ENCODE results near the gene UBQLN2.
"Not testable (repeated sequence)": the region's sequence is repeated elsewhere in the genome, so short reads cannot be mapped to it uniquely, and the experiment has no call there.

UBQLN2 gene

DNA sequence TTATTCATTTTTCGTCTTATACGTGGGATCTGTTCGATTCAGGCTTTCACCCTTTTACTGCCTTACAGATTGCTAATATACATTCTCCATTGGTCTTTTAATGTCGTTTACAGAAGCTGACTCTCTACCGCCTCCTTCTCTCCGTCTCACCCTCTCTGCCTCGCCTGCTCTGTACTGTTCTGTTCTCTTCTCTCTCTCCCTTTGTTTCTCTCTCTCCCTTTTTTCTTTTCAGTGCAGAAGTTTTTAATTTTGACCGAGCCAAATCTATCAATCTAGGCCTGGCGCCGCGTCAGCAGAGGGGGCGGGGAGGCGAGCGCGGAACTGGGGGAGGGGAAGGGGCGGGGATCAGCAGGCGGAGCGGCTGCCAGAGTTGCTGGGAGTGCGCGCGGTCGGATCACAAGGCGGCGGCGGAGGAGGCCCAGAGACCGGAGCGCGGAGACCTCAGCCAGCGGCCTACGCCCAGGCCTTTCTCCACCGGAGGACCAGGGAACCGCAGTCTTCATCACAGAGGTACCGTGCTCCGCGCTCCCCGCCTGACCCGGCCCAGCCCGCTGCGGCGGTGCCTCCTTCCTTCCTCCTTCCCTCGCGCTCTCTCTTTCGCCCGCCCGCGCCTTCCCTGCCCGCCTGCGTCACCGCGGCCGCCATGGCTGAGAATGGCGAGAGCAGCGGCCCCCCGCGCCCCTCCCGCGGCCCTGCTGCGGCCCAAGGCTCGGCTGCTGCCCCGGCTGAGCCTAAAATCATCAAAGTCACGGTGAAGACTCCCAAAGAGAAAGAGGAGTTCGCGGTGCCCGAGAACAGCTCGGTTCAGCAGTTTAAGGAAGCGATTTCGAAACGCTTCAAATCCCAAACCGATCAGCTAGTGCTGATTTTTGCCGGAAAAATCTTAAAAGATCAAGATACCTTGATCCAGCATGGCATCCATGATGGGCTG, at the start of gene UBQLN2:
TSS of gene UBQLN2 (plus strand) at position 397 of the 931 bp plus-strand sequence. CDS start at position 644, 247 bp downstream.
- FAIRE-seq = no peak

DNA sequence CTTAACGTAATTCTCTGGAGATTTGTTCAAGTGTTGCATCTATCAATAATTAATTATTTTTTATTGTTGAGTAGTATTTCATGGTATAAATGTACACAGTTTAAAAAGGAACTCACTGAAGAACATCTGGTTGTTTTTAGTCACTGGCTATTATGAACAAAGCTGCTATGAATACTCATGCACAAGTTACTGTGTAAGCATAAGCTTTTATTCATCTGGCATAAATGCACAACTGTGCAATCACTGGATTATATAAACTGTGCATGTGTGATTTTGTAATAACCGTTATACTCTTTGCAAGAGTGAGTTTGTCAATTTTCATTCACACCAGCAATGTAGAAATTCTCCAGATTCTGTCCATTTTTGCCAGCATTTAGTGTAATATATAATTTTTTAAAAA, 43.8 kb upstream of the UBQLN2 start:
- FAIRE-seq = no peak

DNA sequence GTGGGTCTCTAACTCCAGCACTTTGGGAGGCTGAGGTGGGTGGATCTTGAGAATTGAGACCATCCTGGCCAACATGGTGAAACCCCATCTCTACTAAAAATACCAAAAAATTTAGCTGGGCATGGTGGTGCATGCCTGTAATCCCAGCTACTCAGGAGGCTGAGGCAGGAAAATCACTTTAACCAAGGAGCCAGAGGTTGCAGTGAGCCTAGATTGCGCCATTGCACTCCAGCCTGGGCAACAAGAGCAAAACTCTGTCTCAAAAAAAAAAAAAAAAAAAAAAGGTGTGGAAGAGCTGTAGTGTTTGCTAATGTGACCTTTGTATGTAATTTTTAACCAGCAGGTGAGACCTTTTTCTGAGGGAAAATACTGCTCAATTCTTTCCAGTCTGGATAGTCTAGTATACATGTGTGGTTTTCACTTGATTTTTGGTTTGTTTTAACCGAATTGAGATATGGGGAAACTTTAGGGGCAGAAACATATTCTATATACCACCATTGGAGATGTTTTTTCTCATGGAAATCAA, 33.9 kb upstream of the UBQLN2 start:
- FAIRE-seq = not testable (repeated sequence)

DNA sequence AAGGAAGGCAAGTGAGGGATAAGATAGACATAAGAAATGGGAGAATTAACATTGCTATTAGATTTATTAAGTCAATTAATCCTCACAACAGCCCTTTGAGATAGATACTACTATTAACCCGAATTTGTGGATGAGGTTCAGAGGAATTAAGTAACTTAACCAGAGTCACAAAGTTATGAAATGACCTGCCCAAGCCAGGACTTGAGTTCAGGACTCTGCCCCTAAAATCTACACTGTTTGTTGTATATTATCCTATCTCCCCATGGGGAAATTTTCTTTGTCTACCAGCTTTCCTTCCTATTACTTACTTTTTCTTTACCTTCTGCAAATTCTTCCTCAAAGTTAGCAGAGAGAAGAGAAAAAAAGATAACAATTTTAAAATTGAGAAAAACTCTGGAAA, 33.4 kb upstream of the UBQLN2 start:
- FAIRE-seq = no peak

DNA sequence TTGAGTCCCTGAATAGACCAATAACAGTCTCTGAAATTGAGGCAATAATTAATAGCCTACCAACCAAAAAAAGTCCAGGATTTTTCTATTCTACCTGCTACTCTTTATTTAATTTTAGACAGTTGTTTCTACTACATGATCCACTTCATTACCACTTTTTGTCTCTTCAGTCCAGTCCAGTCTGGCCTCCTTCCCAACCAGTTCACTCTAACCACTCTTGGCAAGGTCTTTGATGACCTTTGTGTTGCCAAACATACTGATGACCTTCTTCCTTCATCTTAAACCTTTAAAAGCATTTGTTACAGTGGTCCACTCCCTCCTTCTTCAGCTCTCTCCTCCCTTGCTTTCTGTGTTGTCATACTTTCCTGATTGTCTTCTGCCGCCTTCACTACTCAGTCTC, 12.8 kb upstream of the UBQLN2 start:
- no peak for FAIRE-seq

DNA sequence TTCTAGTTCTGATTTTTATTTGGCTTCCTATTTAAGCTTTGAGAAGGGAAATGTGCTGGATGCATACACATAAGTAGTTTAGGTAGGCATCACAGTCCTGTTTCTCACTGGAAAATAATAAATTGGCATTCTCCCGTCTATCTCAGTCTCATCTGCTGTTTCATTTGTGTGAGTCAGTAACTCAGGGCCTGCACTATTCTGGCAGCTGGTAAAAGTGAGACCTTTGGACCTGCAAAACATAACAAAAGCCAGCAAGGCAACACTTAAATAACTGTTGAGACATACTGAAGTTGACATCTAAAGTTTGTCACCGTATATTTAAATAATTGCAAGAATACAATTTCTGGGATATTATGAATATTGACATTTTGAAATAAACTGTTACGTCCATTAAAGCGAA, 8.6 kb upstream of the UBQLN2 start:
- FAIRE-seq = no peak

DNA sequence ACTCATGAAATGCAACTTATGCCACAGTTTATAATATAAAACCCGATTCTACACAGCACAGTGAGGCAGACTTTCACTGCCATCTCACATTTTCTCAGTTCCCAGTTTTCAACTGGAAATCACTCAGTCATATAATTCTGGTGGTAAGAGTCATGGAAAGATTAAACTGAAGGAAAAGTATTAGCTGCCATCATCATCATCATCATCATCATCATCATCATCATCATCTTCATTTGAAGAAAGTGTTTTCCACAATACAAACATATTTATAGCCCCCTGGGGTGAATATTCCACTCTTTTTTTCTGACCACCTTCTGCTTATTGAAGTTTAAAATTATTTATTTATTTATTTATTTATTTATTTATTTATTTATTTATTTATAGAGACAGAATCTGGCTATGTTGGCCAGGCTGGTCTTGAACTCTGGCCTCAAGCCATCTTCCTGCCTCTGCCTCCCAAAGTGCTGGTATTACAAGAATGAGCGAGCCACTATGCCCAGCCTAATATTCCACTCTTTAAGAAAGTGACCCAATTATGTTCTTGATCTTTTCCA, 6.0 kb upstream of the UBQLN2 start:
- no peak for FAIRE-seq

DNA sequence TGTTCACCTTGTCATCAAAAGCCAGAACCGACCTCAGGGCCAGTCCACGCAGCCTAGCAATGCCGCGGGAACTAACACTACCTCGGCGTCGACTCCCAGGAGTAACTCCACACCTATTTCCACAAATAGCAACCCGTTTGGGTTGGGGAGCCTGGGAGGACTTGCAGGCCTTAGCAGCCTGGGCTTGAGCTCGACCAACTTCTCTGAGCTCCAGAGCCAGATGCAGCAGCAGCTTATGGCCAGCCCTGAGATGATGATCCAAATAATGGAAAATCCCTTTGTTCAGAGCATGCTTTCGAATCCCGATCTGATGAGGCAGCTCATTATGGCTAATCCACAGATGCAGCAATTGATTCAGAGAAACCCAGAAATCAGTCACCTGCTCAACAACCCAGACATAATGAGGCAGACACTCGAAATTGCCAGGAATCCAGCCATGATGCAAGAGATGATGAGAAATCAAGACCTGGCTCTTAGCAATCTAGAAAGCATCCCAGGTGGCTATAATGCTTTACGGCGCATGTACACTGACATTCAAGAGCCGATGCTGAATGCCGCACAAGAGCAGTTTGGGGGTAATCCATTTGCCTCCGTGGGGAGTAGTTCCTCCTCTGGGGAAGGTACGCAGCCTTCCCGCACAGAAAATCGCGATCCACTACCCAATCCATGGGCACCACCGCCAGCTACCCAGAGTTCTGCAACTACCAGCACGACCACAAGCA, 898 bp downstream of the UBQLN2 start:
- peak; percentile 79 for FAIRE-seq

DNA sequence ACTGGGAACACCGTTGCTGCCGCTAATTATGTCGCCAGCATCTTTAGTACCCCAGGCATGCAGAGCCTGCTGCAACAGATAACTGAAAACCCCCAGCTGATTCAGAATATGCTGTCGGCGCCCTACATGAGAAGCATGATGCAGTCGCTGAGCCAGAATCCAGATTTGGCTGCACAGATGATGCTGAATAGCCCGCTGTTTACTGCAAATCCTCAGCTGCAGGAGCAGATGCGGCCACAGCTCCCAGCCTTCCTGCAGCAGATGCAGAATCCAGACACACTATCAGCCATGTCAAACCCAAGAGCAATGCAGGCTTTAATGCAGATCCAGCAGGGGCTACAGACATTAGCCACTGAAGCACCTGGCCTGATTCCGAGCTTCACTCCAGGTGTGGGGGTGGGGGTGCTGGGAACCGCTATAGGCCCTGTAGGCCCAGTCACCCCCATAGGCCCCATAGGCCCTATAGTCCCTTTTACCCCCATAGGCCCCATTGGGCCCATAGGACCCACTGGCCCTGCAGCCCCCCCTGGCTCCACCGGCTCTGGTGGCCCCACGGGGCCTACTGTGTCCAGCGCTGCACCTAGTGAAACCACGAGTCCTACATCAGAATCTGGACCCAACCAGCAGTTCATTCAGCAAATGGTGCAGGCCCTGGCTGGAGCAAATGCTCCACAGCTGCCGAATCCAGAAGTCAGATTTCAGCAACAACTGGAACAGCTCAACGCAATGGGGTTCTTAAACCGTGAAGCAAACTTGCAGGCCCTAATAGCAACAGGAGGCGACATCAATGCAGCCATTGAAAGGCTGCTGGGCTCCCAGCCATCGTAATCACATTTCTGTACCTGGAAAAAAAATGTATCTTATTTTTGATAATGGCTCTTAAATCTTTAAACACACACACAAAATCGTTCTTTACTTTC, 1.8 kb downstream of the UBQLN2 start:
- FAIRE-seq = no peak

DNA sequence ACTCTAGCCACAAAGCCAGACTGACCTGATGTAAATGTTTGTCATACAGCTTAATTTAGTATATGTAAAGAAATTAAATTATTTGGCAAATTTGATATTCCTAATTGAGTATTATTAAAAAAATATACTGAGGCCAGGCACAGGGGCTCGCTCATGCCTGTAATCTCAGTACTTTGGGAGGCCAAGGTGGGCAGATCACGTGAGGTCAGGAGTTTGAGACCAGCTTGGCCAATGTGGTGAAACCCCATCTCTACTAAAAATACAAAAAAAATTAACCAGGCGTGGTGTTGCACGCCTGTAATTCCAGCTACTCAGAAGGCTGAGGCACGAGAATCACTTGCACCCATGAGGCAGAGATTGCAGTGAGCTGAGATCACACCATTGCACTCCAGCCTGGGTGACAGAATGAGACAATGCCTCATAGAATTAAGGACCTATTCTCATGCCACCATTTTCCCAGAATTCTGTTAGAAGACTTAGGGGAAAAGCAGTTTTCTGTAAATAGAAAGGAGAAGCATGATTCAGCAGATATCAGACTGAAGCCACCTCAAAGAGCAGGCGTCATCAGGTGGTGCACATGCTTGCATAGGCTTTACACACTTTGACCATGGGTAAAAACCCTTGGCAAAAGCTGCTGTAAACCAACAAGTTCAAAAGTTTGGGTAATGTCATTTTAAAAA, 6.1 kb downstream of the UBQLN2 start:
- peak; percentile 43 for FAIRE-seq

DNA sequence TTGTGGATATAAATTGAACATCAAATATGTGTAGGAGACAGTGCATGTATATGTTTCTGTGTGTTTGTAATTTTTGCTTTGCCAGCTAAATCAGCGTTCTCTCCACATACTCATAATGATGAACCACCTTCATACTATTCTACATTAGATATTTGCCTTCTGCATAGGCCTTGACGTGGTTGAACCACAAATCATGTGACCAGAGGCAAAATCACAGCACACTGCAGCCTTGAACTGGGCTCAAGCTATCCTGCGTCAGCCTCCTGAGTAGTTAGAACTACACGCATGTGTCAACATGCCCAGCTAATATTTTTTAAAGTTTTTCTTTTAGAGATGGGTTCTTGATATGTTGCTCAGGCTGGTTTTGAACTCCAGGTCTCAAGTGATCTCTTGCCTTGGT, 9.5 kb downstream of the UBQLN2 start:
- FAIRE-seq = no peak

DNA sequence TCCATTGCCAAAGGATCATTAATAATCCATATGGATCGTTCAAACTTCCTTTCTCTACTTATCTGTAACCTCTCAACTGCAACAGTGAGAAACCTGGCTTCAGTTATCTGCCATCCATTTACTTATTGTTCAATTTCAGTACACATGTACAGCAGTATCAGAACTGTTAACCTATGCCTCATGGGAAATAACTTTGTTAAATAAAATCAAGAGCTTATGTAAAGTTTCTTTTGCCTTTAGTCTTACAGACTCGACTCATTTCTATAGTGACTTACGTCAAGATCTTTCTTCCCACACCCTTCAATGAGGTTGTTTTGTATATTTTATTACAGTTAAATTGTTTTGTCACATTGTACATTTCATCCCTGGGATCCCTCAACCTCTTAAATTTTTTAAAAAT, 11.4 kb downstream of the UBQLN2 start:
- FAIRE-seq = peak; percentile 47

DNA sequence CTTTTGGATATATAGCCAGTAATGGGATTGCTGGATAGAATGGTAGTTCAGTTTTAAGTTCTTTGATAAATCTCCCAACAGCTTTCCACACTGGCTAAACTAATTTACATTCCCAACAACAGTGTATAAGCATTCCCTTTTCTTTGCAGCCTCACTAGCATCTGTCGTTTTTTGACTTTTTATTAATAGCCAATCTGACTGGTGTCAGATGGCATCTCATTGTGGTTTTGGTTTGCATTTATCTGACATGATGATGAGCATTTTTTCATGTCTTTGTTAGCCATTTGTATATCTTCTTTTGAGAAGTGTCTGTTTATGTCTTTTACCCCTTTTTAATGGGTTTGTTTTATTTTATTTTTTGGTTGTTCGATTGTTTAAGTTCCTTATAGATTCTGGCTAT, 13.3 kb downstream of the UBQLN2 start:
- no peak for FAIRE-seq

DNA sequence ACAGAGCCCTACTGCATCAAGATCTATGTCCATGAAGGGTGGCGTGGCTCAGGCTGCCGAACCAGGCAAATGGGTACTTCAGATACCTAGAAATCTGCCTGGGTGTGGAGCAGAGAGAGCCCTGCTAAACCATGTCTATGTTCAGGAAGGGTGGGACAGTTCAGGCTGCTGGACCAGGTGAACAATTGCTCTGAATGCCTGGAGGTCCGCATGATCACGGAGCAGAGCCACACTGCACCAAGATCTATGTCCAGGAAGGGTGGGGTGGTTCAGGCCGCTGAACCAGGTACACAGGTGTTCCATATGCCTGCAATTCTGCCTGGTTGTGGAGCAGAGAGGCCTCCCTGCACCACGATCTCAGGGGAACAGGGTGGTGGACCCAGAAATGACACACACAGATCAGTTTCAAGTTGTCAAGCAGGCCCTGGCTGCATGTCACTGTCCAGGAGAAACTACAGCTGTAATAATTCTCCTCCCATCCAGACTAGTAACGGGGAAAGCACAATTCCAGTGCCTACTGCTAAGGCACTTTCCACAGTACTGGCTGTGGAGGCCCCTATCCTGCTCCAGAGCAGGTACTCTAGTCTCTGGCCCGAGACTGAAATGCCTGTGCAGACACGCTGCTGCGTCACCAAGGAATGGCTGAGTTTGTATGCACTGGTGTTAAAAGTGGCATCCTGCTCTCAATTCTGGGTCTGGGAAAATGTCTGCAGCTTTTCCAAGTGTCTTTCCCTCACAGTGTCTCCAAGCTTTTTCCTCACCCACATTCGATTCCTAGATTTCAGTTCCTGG, 25.2 kb downstream of the UBQLN2 start:
- no peak for FAIRE-seq

DNA sequence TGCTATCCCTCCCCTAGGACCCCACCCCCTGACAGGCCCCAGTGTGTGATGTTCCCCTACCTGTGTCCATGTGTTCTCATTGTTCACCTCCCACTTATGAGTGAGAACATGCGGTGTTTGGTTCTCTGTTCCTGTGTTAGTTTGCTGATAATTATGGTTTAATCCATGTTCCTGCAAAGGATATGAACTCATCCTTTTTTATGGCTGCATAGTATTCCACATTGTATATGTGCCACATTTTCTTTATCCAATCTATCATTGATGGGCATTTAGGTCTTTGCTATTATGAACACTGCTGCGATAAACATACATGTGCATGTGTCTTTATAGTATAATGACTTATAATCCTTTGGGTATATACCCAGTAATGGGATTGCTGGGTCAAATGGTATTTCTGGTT, 28.4 kb downstream of the UBQLN2 start:
- not testable (repeated sequence) for FAIRE-seq

DNA sequence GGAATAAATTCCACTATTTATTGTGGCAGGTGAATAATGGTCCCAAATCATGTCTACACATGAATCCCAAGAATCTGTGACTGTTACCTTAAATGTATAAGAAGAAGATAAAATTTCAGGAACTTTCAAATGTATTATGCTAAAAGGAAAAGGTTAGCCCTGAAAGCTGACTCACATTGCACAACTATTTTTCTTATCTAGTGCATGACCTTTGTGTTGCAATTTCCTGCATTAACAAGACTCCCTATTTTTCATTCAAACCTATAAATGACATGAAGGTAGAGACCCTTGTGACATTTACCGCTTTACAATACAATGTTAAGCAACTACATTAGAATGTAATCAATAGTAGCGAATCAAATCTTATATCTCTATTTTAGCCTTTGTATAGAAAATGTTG, 36.7 kb downstream of the UBQLN2 start:
- no peak for FAIRE-seq

DNA sequence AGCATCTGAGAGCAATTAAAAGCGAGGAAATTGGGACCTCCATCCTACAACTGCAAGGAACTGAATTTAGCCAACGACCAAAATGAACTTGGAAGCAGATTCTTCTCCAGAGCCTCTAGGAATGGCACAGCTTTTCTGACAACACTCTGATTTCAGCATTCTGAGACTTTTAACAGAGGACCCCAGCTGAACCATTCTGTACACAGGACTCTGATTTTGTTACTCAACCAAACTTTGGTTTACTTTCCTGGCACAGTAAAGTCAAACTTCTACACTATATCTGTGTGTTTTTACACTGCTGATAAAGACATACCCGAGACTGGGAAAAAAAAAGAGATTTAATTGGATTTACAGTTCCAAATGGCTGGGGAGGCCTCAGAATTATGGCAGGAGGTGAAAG, 37.6 kb downstream of the UBQLN2 start:
- no peak for FAIRE-seq

DNA sequence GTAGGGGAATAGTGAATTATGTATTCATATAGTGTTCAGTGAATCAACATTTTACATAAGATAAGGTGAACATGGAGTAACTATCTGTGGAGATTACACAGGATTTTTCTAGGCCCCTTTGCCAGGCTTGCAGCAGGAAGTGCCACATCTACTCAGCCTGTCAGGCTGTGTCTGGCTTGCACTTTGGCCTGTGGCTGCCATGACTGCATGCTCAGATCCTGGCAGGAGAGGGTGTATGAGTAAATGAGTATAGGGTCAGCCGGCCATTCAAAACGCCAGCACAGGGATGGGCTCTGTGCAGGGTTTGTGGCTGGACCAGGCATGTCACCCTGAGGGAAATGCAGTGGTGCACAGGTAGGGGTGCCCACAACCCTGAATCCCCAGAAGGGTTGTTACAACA, 51.9 kb downstream of the UBQLN2 start:
- FAIRE-seq = no peak

Measured in islet of Langerhans (tissue), 1 donor.